Measurements from ENCODE around the gene SH3BP1. TPM values are rescaled to one million over a fixed set of nuclear protein-coding genes. Genes with fewer than 3 reads are reported as not detected.

The SH3BP1 gene
- total and polyA plus RNA-seq, 2 donors (not counting 1 experiment from before 2014, with no cell fraction given) = 44.0 to 69.7 TPM

- Histone ChIP-seq H3K27me3 (replicated peaks in 1 of 4; ENCODE audit: control extremely low read depth in 1 of 4, control insufficient read depth in 3 of 4, insufficient read depth in 4 of 4, low read length in 3 of 4) (no peaks in the 10 kb centered on the region), H3K4me3 (ENCODE audit: control extremely low read depth in 1 of 5, extremely low read depth in 1 of 5, insufficient read depth in 1 of 5, low read depth in 2 of 5, low read length in 4 of 5) (peak overlapping the region in 4 of 5 experiments; percentile 0 to 56 (median 36)), H3K36me3 (replicated peaks in 1 of 2; ENCODE audit: control extremely low read depth in 1 of 2, control insufficient read depth in 1 of 2, extremely low read depth in 1 of 2, insufficient read depth in 2 of 2, low read length in 1 of 2) (peaks cover 0 to 16% of the 10 kb centered on the region in 2 experiments), H3K79me2 (ENCODE audit: control insufficient read depth, insufficient read depth, low read length) (peaks cover 2% of the 10 kb centered on the region), H2AFZ (ENCODE audit: insufficient read depth, low read depth, low read length, poor library complexity, severe bottlenecking) (peak overlapping the region; percentile 53), H3K9ac (ENCODE audit: low read length) (peak overlapping the region; percentile 54), H3K9me3 (ENCODE audit: control extremely low read depth in 1 of 3, control insufficient read depth in 2 of 3, insufficient read depth in 1 of 3, low read length in 2 of 3) (no peaks in the 10 kb centered on the region), H3K4me1 (ENCODE audit: control insufficient read depth in 2 of 2, insufficient read depth in 2 of 2, low read length in 2 of 2) (peaks cover 58 to 68% of the 10 kb centered on the region in 2 donors), H3K4me2 (replicated peaks; ENCODE audit: low read depth, low read length, poor library complexity, severe bottlenecking) (peak overlapping the region; percentile 95), H3K27ac (ENCODE audit: low read length in 2 of 2) (peak overlapping the region; percentile 89 to 94), H4K20me1 (ENCODE audit: control insufficient read depth, insufficient read depth, low read length, poor library complexity, severe bottlenecking) (no peaks in the 10 kb centered on the region)
- no peaks in the 10 kb centered on the region for H3K27me3 Mint-ChIP-seq
- H3K4me3 Mint-ChIP-seq = peak overlapping the region; percentile 87
- peak overlapping the region; percentile 97 for H3K27ac Mint-ChIP-seq
- DNase-seq (peak; percentile 76), ATAC-seq (ENCODE audit: low read depth) (peak; percentile 70)
- ChIA-PET POLR2A (interaction anchor here (0.5 to 3.4 kb wide), 11 partner anchors 8 to 211 kb away, joined by 3 to 43 read pairs (median 6); partner anchors contain the start of genes ANKRD54, GGA1, LGALS1 and PDXP), CTCF (interaction anchor here (0.6 to 30.7 kb wide), 8 partner anchors 2 to 235 kb away, joined by 3 to 620 read pairs (median 11); partner anchors contain the start of genes GGA1, LGALS1, NOL12 and PDXP)
- TF ChIP-seq EZH2 (IDR thresholded peaks at IDR 0.05; ENCODE audit: borderline replicate concordance, insufficient read depth, low read depth, low read length, poor library complexity, severe bottlenecking) = no peak
- TF ChIP-seq CTCF (IDR thresholded peaks at IDR 0.05) = no peak
- 2% methylated on average over 11 of the region's 11 CpGs for WGBS (ENCODE audit: insufficient coverage)
- intact Hi-C loops (cut with micrococcal nuclease) = loop anchor here (1.0 to 5.0 kb wide), 5 partner anchors 10 to 114 kb away; partner anchors contain the start of gene GGA1
- no peaks in the 10 kb centered on the region for H3K9me3 Mint-ChIP-seq (ENCODE audit: insufficient read depth)
- peaks cover 60% of the 10 kb centered on the region for H3K4me1 Mint-ChIP-seq
These were observed 6.3 kb upstream of the SH3BP1 start for GRCh38 chr22:37633089-37633624.

All from B cell (primary cell).